ENCODE data around the gene EPG5.
A peak's percentile ranks its signal among the peaks of the same experiment; 100 is the strongest.
"Not testable (repeated sequence)": the region's sequence is repeated elsewhere in the genome, so short reads cannot be mapped to it uniquely, and the experiment has no call there.

EPG5 gene

DNA sequence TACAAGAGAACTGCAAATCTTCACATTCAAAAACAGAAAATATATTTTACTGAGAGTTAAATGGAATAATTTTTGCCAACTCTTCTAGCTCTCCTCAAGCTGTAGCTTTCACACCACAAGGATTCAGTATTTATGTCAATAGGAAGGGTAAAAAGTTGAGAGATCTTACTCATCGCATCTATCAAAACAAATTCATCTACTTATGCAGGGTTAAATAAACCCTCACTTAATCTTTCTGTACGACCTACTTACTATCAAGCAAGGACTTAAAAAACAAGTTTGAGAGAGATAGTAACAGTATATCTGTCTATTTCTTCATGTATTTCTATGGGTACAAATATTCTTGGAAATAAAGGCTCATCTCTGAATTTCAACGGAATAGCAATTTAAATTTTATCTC lies 106.2 kb downstream of the EPG5 start:
- DNase-seq = no peak

DNA sequence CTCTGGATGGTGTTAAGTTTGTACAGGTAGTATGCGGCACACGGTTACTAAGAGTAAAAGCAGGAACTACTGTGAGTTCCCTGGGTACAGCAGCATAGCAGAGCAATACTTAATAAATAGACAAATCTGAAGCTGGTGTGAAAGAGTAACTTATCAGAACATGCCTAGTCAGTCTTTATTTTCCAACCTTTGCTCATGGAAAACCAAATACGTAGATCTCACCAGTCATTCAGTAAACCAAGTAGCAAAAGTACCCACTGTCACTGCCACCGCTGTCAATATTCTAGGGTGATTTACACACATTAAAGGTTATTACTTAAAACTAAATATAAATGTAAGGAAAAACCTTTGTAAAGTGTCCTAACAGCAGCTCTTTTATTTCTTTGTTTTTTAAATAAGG lies 106.6 kb downstream of the EPG5 start:
- no peak for DNase-seq

DNA sequence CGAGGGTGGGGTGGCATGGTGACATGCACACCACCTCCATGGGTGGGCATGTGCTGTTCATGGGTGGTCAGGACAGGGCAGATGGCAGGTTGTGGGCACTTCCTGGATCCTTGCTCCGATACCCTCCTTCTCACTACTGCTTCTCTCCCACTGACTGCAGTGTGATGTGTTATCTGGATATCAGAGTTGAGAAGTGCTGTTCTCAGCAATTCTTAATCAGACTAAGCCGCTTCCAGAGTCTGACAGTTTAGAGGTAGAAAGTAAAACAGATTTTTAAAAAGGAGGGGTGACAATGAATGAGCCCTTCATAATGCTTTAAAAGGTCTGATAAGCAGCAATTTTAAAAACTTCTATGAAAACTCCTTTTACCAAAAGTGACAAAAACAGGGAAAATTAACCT lies 107.8 kb downstream of the EPG5 start:
- DNase-seq = no peak

DNA sequence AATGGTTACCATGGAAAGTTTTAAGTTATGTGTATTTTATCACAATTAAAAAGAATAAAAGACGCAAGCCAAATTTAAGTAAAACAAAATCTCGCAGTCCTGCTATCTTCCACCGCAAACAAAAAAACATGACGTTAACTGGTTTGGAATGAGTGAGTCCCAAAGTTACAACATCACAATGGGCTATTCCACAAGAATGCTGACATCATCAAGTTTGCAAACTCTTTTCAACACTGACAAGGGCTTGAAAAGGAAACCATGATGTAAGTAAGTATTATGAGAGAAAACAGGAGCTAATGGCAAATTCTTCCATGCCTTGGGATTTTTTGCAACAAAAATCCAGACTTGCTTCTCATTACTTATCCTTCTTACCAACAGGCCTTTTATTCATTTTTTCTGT lies 110.6 kb downstream of the EPG5 start:
- DNase-seq = no peak

DNA sequence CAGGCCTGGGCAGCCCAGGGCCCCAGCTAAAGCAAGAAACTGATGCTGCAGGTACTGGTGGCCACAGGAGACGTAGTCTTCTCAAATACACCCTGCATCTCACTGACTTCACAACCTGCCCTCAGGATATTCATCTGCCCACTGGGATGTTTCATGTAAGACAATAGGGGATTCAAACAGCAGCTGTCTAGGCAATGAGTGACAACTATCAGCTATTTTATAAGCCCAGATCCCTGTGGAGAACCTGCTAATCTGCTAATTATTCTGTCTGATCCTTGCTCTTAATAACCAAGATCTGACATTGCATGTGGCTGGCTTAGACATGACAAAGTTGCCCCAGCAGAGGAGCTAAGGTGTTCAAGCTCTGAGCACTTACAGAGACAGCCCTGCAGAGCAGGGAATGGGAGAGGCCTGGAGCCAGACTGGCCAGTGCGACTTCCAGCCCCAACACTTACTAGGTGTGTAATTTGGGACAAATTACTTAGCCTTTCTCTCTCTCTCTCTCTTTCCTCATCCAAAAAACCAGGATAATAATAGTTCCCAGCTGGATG lies 113.0 kb downstream of the EPG5 start:
- no peak for DNase-seq

DNA sequence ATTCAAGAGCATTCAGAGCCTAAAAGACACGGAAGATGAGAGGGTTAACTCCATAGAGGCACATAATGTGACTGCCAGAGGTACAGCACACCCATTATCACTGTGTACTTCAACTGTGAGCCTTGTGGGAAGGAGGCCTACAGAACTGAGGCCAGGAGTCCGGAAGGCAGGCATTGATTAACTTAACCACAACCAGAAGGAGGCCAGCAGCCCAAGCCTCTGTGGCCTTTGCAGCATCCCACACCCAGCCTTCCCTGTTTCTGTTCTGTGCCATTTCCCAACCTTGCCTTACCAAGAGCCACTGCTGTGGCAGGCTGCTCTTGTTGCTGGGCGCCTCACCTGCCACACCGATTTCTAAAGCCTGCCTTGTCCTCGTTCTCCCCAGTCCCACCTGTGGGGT lies 114.5 kb downstream of the EPG5 start:
- no peak for DNase-seq

DNA sequence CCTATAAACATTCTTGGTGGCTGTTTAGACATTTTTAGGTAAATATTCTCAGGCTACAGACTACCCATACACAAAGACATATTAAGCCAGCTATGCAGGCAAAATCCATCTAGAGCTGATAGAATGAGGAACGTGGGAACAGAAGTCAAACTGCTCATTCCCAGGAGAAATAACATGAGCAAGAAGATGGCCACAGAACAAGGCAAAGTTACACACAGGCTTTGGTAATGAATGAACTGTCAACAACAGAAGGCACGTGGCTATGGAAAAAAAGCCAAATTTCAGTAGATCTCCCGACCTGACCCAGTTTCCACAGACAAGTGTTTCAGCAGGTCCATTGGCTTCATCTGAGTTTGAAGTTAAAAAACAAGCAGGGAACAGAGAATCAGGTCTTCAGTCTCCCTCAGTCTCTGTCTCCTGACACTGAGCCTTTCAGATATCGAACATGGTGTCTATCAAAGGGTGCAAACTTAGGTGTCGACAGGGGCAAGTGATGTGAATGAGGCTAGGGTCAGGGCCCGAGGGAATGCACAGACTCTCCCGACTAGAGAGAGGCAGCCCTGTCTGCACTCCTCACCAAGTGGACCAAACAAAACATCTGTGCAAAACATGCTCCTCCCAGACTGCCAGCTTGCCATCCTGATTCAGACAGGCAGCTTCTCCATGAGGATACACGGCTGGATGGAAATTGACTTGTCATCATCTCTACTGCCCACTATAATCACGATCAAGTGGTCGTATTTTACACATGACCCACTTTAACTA lies 115.8 kb downstream of the EPG5 start:
- no peak for DNase-seq

DNA sequence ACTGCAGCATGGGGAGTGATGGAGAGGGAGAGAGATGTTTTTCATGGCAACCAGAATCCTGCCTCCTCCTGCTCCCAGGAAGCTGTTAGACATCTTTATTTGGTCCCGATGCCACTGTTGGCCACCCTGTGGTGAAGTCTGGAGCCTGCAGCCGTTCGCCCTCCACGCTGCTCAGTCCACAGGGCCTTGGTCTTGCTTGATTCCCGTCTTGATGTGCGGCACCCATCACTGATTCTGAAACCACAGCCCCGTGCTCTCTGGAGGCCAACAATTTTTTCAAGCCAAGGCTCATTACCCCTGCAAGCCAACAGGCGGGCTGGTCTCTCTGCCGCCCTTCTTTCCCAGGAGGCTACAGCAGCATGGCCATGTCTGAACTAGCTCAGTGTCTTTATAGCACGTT lies 117.1 kb downstream of the EPG5 start:
- no peak for DNase-seq

DNA sequence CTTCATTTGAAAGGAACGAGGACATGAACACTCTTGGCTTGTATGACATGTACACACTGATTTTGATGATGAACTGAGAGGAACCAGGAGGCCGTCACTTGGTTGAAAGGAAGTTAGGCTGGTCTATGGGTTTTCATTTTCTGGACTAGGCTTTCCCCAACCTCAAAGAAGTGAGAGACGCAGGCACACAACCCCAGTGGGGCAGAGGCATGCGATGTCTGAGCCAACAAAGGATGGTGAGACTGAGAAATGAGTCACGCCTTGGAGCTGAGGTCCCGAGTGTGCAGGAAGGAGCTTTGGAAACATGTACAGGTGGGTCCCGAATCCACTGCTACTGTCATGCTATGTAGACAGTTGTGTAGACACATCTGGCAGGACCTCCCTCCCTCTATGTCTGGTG lies 117.6 kb downstream of the EPG5 start:
- DNase-seq = no peak

DNA sequence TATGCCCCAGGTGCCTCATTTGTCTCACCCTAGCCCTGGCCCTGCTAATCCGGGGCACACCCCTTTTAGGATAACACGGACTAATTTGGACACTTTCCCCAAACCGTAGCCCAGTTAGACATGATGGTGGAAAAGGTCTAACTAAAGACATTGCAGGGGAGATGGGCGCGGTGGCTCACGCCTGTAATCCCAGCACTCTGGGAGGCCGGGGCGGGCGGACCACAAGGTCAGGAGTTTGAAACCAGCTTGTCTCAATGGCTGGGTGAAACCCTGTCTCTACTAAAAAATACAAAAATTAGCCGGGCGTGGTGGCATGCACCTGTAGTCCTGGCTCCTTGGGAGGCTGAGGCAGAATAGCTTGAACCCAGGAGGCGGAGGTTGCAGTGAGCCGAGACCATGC lies 118.5 kb downstream of the EPG5 start:
- DNase-seq = not testable (repeated sequence)

DNA sequence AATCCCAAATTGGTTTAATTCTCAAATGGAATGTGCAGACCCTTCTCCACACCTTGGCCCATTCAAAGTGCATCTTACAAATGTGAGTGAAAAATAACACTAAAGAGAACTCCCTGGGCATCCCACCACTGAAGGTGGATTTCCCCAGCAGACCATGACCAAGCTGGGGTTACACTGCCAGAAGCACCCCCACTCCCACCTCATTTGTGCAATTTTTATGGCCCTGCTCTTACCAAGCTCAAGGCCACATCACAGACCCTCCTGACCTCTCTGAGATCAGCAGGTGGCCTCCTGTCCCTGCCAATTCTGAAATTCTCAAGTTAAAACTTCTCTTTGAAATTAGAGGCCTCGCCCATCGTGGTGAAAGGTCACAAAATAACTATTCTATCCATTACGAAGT lies 120.0 kb downstream of the EPG5 start:
- no peak for DNase-seq

DNA sequence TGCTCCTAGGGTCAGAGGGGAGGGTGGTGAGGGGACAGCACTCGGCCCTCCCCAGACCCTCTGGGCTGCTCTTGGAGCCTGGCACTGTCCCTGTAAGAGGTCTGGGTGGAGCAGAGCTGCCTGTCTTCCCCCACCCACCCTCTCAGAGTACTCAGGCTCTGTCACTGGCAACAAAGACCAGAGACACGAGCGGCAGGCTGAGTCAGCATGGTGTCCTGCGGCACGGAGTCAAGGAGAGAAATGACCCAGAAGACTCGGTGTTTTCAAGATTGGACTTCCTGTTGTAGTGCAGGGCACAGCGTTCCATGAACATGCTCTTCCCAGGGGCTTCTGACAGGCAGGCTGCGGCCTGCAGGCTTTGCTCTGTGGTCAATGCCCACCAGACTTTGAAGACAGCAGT lies 121.7 kb downstream of the EPG5 start:
- no peak for DNase-seq

DNA sequence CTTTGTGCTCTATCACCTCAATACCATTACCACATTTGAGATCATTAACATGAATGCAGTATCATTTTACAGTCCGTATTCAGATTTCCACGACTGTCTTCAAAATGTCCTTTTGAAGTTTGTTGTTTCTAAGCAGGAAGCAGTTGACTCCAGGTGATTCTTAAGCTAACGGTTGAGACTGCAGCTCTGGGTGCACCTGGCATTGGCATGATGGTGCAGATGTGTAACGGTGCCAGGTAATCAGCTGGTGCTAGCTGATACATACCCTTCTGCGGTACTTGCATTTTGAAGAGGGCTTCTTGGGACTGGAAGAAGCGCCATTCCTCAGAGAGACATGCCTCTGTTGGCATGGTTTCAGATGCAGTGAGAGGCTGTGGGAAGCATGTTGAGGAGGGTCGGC lies 122.2 kb downstream of the EPG5 start:
- no peak for DNase-seq

DNA sequence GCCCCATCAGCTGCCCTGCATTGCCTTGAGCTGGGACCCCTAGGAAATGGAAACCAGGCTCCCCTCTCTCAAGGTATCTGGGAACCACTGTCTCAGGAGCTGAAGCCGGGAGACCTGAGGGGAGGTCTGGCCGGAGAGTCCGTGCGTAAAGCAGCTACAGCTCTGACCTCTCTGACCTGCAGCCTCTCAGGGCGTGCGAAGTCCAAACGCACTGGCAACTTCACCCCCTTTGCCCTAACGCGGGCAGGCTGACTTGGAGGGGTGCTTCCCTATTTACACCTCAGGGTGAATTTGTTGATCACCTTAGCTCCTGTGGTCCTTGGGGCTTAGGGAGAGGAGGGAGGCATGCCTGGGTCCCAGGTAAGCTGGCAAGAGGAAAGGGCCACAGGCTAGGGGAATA lies 124.1 kb downstream of the EPG5 start:
- DNase-seq = no peak

DNA sequence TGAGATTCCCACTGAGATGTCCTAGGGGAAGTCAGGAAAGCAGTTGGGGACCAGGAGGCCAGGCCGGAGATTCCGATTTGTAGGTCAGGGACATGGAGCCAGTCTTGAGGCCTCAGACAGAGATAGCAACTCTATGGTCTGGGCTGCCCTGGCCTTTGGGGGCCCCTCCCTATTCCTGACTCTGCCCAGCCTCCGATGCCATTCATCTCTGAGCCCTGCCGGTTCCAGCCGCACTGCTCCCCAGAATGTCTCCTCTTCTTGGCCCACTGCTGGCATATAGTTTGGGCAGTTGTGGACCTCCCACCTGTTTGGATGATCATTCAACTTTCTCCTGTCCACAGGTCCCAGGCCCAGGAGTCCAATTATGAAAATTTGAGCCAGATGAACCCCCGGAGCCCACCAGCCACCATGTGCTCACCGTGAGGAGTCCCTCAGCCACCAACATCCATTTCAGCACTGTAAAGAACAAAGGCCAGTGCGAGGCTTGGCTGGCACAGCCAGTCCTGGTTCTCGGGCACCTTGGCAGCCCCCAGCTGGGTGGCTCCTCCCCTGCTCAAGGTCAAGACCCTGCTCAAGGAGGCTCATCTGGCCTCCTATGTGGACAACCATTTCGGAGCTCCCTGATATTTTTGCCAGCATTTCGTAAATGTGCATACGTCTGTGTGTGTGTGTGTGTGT lies 125.2 kb downstream of the EPG5 start:
- DNase-seq = no peak

DNA sequence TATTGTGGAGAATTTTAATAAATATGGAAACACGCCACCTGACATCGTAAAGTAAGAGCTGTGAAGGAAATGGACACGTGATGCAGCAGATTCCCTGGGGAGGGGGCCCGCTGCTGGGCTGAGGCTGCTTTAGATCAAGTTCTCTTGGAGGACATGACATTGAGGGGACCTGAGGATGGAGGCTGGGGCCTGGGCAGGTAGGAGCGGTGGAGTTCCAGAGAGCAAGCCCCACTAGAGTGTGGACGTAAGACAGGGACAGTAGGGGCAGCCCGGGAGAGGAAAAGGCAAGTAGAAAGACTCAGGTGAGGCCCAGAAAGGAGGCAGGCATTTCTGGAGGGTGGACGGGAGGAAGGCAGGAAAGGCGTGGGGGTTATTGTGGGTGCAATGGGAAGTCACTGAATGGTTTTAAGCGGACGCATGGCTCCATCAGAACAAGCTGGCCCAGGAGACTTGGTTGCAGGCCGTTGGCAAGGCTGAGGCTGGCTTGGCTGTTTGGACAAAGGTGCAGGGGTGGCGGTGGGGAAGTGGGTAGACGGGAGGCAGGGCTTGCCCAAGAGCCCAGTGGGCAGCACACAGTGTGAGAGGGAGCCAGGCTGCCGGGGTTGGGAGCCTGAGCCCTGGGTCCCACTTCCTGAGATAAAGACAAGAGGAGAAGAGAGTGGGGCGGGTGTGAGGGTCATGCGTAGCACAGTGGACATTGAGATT lies 125.9 kb downstream of the EPG5 start:
- no peak for DNase-seq

DNA sequence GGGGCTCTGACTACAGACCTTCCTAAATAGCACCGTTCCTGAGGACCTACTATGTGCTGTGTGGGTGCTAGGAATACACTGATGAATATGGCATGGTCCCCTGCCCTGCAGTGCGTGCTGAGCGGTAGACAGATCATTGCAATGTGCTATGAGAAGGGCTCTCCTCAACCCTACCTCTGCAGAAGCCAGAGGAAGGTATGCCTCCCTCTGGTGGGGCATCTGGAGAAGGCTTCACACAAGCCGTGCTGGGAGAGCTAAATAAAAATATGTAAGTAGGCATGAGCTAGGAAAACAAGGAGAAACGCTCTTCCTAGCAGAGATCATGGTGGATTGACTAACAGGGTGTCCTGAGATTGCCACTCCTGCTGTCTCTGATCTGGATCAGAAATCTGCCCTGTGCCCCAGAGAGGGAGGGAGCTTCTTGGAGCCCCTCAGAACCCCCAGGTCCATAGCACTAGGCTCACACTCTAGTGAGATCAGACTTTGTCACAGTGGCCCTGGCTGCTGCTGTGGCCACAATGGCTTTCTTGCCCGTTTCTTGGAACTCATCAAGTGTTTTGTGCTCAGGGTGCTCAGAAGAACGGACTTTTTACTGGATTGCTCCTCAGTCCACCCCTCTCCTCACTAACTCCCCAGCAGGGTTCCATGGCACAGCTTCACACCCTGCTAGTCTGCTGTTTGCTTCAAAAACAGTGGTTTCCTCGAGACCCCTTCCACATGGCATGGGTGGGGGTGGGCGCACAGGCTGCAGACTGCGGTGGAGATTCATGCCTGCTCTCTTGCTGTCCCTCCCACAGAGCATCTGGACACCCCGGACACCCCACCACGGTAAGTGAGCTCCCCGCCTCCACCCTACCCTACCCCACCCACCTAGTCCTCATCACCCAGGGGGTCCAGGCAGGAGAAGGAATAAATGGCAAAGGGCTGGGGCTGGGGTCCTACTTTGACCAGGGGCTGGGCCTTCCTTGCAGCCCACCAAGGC lies 127.4 kb downstream of the EPG5 start:
- no peak for DNase-seq

DNA sequence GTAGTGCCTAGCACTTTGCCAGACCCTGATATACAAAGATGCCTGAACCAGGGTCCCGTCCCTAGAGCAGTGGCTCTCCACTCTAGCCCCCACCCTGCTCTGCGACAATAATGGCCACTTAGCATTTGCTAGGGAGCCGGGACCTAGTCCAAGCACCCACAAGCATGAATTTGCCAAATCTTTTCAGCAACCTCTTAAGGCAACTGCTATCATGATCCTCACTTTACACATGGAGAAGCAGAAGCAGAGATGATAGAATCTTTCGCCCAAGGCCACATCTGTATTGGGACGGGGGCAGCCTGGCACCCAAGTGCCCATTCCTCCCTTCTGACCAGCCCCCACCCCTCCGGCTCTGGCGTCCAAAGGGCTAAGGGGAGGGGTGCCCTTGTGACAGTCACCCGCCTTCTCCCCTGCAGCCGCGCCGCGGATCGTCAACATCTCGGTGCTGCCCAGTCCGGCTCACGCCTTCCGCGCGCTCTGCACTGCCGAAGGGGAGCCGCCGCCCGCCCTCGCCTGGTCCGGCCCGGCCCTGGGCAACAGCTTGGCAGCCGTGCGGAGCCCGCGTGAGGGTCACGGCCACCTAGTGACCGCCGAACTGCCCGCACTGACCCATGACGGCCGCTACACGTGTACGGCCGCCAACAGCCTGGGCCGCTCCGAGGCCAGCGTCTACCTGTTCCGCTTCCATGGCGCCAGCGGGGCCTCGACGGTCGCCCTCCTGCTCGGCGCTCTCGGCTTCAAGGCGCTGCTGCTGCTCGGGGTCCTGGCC lies 128.6 kb downstream of the EPG5 start:
- DNase-seq = no peak

DNA sequence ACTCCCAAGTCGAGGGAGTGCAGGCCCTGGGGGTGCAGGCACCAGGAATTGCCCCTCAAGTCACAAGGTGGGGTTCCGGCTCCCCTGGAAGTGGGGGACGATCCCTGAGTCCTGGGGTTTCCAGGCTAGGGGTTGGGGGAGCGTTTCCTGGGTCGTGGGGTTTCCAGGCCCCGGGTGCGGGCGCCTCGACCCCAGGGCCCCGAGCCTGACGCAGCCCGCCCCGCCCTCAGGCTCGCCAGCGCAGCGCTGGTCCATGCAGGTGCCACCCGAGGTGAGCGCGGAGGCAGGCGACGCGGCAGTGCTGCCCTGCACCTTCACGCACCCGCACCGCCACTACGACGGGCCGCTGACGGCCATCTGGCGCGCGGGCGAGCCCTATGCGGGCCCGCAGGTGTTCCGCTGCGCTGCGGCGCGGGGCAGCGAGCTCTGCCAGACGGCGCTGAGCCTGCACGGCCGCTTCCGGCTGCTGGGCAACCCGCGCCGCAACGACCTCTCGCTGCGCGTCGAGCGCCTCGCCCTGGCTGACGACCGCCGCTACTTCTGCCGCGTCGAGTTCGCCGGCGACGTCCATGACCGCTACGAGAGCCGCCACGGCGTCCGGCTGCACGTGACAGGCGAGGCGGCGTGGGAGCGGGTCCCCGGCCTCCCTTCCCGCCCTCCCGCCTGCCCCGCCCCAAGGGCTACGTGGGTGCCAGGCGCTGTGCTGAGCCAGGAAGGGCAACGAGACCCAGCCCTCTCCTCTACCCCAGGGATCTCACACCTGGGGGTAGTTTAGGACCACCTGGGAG lies 129.7 kb downstream of the EPG5 start:
- peak; percentile 73 for DNase-seq

DNA sequence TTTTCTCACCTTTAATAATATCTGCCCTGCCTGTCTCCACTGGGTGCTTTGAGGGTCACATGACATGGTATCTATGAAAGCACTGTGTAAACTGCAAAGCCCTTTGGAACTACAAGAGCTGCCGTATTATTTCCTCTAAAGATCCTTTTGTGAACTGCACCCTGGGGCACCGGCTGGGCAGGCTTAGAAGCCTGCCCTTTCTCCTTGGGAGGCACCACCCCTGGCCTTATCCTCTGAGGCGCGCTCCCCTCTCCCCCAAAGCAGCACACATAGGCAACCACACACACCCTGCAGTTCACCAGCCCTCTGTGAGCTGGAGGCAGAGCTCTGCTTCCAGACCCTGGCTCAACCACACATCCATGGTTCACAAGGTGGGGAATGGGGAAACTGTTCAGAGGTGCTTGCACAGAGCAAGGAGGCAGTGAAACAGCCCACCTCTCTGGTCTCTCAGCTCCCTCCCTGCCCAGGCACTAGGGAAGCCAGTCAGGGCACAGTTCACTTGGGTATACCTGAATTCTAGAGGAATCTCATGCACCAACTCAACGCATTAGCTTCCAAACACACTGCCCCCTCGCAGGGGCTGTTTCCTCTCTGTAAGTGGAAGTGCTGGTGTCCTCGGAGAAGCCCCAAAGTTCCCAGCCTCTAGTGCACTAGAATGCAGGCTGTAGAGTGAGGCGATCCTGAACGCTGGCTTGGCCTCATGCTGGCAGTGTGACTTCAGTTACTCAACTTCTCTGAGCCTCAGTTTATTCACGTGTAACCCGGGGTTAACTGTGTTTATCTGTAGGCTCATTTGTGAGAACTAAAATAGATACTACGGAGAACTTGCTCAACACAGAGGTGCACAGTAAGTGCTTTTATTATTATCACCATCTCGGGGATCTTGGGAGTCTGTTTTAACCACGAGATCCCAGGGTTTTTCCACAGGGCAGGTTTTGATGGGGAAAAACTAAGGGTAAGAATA lies 130.6 kb downstream of the EPG5 start:
- DNase-seq = no peak
